ENCODE results near the gene CCBE1.

CCBE1 gene

DNA sequence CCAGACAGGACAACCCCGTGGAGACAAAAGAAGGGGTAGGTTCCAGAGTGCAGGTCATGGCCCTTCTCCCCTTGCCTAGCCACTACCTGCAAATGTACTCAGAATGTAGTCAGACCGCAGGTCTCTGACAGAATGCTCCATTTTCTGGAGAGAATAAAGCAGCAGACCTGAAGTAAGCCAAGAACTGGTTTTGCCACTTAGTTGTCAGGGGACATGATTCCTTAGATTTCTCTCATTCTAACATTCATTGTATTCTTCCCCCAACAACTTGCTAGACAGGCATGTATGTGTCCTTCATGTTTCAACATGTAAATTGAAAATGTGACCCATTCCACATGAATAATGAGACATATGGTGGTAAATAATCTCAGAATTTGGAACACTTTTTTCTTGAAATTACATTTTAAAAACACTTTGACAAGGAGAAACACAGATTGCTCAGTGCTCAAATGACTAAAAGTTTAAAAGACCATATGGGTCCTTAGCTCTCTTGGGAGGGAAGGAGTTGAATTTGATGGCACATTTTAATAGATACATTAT is 142.4 kb downstream of the CCBE1 start:
- TF ChIP-seq, protein P1, sequence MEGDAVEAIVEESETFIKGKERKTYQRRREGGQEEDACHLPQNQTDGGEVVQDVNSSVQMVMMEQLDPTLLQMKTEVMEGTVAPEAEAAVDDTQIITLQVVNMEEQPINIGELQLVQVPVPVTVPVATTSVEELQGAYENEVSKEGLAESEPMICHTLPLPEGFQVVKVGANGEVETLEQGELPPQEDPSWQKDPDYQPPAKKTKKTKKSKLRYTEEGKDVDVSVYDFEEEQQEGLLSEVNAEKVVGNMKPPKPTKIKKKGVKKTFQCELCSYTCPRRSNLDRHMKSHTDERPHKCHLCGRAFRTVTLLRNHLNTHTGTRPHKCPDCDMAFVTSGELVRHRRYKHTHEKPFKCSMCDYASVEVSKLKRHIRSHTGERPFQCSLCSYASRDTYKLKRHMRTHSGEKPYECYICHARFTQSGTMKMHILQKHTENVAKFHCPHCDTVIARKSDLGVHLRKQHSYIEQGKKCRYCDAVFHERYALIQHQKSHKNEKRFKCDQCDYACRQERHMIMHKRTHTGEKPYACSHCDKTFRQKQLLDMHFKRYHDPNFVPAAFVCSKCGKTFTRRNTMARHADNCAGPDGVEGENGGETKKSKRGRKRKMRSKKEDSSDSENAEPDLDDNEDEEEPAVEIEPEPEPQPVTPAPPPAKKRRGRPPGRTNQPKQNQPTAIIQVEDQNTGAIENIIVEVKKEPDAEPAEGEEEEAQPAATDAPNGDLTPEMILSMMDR (IDR thresholded peaks at IDR 0.05): no peak
- no peak for TF ChIP-seq ZFX (IDR thresholded peaks at IDR 0.05; ENCODE audit: borderline replicate concordance)
- H3K27ac ChIP-seq: no peak overlapping the region

DNA sequence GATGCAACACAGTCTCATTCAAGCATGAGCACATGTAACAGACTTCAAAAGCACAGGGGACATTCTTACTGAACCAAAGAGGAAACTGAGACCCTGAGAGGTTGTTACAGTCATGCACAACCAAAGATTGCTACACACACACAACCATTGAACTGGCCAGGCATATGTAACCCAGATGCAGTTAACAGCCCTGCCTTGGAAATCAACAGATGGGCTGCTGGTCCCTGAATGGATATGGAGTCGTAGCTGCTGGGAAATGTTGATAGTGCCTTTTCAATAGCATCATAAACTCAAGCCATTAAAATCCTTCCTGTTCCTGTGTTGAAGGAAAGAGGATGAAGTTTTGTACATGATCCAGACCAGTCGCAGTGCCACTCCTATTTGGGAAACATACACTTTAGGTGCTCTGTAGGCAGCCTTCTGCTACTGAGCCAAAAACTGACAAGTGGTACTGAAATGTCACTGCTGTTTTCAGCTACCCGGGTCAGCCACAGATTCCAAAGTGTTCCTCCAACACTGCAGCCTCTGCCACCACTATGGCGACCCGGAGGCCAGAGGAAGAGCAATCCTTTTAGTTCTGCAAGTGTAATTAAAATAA is 143.9 kb downstream of the CCBE1 start:
- no peak for TF ChIP-seq ZFX (IDR thresholded peaks at IDR 0.05; ENCODE audit: borderline replicate concordance)
- TF ChIP-seq, protein P1 (IDR thresholded peaks at IDR 0.05): no peak
- H3K27ac ChIP-seq: no peak overlapping the region

DNA sequence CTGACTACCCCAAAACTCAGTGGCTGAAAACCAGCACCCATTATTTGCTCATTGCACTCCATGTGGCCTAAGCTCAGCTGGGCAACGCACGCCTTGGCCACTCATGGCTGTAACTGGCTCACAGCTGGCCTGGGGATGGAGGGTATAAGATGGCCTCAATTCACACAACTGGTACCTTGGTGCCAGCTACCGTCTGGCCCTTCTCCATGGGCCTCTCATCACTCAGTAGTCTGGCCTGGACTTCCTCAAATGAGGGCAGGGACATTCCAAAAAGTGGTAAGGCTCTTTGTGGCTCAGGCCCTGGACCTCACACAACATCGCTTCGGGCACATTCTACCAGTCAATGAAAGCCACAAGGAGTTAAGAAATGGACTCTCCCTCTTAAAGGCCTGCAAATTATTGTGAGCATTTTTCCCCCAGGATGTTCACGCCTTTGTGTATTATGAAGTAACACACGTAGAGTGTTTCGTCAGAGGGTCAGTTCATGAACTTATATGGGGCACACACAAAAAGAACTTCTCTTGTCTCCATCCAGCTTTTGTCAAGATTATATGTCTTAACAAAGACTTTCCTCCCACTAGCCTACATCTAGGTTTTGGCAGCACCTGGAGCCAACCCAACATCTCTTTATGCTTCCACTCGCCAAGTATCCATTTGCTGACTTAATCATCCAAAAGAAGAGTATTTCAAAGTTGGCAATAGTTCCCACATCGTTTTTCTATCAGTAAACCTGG is 145.2 kb downstream of the CCBE1 start:
- no peak for TF ChIP-seq ZFX (IDR thresholded peaks at IDR 0.05; ENCODE audit: borderline replicate concordance)
- TF ChIP-seq, protein P1 (IDR thresholded peaks at IDR 0.05): no peak
- H3K27ac ChIP-seq: no peak overlapping the region

DNA sequence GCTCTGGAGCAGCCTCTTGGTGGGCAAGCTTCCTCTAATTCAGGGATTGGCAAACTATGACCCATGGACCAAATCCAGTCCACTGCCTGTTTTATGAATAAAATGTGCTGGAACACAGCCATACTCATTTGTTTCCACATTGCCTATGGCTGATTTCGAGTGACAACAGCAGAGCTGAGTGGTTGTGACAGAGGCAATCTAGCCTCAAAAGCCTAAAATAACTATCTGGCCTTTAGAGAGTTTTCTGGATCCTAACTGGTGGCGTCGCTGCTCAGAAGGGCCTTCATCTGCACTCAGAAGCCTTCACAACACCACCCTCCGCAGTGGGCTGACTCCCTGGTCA is 147.1 kb downstream of the CCBE1 start:
- no peak overlapping the region for H3K27ac ChIP-seq
- TF ChIP-seq, protein P1 (IDR thresholded peaks at IDR 0.05): no peak
- TF ChIP-seq ZFX (IDR thresholded peaks at IDR 0.05; ENCODE audit: borderline replicate concordance): no peak

DNA sequence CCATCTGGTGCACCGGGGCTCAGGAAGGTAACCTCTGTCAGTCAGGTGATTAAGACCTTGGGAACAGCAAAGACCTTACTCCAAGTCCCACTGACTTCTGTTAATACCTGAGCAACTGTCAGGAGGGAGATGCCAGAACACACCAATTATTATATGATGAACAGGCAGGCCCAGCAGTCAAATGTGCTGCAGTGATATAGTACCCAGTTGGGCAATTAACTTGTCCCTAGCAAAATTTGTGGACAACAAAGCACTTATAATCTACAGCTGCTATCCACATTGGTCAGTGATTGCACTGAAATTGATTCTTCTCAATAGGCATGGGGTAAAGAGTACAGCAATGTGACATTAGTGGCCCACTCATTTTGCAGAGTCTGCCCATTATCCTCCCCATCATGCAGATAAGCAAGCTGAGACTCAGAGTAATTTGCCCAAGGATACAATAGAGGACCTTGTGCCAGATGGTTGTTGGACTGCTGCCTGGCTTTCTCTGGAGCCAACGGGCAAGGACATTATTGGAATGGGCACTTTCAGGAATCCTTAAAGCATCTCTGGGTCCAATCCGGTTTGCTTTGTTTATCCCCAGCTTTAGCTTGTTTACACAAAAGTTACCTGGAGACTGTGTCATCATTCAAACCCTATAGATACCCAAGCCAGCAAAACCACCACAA is 147.6 kb downstream of the CCBE1 start:
- no peak overlapping the region for H3K27ac ChIP-seq
- TF ChIP-seq, protein P1 (IDR thresholded peaks at IDR 0.05): no peak
- TF ChIP-seq ZFX (IDR thresholded peaks at IDR 0.05; ENCODE audit: borderline replicate concordance): no peak

DNA sequence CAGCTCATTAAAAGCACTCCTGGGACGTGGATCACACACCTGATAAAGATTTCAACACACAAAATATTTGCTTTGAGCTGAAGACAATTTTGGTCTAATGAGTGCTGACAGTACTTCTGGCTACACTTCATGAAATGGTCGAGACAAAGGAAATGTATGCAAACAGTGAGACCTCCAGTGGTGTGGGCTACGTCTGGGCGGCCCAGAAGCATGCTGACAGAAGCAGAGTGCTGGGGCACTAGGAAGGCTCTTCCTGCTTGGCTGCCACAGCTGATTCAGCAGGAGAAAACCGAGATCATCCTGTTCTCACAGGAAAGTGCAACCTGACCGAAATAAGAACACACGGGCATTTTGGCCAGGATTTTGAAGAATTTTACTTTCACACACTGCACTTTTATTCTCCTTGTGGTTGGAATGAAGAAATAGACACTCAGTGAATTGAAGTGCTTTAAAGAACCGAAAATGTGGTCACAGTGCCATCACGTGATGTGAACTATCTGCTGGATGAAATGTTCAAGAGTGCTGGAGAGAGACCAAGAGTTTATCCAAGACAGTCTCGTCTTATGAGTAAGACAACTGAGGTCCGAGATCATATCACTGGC is 149.5 kb downstream of the CCBE1 start:
- TF ChIP-seq, protein P1 (IDR thresholded peaks at IDR 0.05): no peak
- TF ChIP-seq ZFX (IDR thresholded peaks at IDR 0.05; ENCODE audit: borderline replicate concordance): no peak
- no peak overlapping the region for H3K27ac ChIP-seq
